GM12875 (cell line): ENCODE results near the gene FLAD1.
A peak's percentile ranks its signal among the peaks of the same experiment; 100 is the strongest.

ENCODE experiments used
- H3K4me3 ChIP-seq: one replicate; pipeline ENCODE4 v1.5.1; 2011; ENCODE audit warnings: low read depth, low read length, control low read depth
- TF ChIP-seq, protein P1 (sequence below): IDR thresholded peaks from 2 replicates; pipeline ENCODE4 v1.5.1; 2011; ENCODE audit warnings: low read depth, mild to moderate bottlenecking, control low read depth, inconsistent platforms, low read length, moderate library complexity, borderline replicate concordance; ENCODE audit not compliant: insufficient read depth

FLAD1 gene

GRCh38 chr1:154970631-154971340 is 12.4 kb upstream of the FLAD1 start, which contains the start of gene SHC1:
Gene SHC1 (minus strand): TSS chr1:154970747. CDS start chr1:154970526, 221 bp downstream.
- TF ChIP-seq, protein P1, sequence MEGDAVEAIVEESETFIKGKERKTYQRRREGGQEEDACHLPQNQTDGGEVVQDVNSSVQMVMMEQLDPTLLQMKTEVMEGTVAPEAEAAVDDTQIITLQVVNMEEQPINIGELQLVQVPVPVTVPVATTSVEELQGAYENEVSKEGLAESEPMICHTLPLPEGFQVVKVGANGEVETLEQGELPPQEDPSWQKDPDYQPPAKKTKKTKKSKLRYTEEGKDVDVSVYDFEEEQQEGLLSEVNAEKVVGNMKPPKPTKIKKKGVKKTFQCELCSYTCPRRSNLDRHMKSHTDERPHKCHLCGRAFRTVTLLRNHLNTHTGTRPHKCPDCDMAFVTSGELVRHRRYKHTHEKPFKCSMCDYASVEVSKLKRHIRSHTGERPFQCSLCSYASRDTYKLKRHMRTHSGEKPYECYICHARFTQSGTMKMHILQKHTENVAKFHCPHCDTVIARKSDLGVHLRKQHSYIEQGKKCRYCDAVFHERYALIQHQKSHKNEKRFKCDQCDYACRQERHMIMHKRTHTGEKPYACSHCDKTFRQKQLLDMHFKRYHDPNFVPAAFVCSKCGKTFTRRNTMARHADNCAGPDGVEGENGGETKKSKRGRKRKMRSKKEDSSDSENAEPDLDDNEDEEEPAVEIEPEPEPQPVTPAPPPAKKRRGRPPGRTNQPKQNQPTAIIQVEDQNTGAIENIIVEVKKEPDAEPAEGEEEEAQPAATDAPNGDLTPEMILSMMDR, result no peak
- peak within 1 kb of the TSS; percentile 38 for H3K4me3 ChIP-seq

- H3K4me3 ChIP-seq, result no peak overlapping the region
- TF ChIP-seq, protein P1, result no peak
Measured at GRCh38 chr1:154971341-154971998, 11.7 kb upstream of the FLAD1 start.

- no peak overlapping the region for H3K4me3 ChIP-seq
- TF ChIP-seq, protein P1, result no peak
Measured at GRCh38 chr1:154972213-154972516, 11.0 kb upstream of the FLAD1 start.

- H3K4me3 ChIP-seq, result no peak overlapping the region
- TF ChIP-seq, protein P1, result no peak
Measured at GRCh38 chr1:154972517-154973343, 10.4 kb upstream of the FLAD1 start.

DNA sequence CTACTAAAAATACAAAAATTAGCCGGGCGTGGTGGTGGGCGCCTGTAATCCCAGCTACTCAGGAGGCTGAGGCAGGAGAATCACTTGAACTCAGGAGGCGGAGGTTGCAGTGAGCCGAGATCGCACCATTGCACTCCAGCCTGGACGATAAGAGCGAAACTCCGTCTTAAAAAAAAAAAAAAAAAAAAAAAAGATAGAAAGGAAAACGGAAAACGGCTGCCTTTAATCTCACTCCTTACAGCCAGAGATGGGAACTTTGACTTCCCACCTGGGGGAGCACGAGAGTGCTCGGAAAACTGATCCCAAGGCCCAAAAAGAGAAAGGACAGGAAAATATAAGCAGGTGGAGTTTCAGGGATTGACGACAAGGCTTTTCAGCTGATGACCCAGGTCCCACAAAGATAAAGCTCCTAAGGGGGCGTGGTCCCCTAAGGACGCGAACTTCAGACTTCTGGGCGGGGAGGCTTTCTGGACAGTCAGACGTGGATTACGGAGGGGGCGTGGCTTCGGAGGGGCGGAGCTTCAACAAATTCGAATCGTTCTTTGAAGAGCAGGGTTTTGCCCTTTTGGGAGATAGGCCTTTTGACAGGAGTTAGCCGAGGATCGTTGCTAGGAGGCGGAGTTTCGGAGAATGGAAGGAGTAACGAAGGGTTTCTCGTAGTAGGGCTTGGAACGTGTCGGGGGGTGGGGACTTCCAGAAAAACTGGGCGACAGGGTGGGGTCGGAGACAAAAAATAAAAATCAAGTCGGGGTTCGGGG is 9.6 kb upstream of the FLAD1 start:
- H3K4me3 ChIP-seq, result peak overlapping the region; percentile 66
- TF ChIP-seq, protein P1, result no peak

GRCh38 chr1:154974102-154974807 is 8.9 kb upstream of the FLAD1 start, which contains the start of gene CKS1B:
Gene CKS1B (plus strand): TSS chr1:154974681. CDS start chr1:154974746, 65 bp downstream.
- peak within 1 kb of the TSS; percentile 66 for H3K4me3 ChIP-seq
- TF ChIP-seq, protein P1, result no peak
